ENCODE measurements around the gene FKBP9.
"Not testable (repeated sequence)": the region's sequence is repeated elsewhere in the genome, so short reads cannot be mapped to it uniquely, and the experiment has no call there.

DNA sequence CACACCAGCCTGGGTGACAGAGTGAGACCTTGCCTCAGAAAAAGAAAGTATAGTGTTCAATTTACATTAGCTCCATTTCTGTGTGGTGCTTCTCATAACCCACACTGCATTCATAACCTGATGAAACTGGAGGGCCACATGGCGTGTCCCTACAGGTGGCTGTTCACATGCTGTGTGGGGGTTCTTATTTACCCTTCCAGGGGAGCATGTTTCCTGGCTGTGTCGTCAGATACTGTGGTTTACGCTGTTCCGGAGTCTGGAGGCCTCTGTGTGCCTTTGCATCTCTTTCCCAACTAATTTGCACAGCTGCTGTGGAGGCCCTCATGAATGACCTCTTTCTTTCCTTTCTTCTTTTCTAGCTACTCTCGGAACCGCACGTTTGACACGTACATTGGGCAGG, 30.9 kb downstream of the FKBP9 start:
- TF ChIP-seq, protein P1, sequence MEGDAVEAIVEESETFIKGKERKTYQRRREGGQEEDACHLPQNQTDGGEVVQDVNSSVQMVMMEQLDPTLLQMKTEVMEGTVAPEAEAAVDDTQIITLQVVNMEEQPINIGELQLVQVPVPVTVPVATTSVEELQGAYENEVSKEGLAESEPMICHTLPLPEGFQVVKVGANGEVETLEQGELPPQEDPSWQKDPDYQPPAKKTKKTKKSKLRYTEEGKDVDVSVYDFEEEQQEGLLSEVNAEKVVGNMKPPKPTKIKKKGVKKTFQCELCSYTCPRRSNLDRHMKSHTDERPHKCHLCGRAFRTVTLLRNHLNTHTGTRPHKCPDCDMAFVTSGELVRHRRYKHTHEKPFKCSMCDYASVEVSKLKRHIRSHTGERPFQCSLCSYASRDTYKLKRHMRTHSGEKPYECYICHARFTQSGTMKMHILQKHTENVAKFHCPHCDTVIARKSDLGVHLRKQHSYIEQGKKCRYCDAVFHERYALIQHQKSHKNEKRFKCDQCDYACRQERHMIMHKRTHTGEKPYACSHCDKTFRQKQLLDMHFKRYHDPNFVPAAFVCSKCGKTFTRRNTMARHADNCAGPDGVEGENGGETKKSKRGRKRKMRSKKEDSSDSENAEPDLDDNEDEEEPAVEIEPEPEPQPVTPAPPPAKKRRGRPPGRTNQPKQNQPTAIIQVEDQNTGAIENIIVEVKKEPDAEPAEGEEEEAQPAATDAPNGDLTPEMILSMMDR (conservative IDR thresholded peaks at IDR 0.05): not testable (repeated sequence)
- TF ChIP-seq EZH2 (IDR thresholded peaks at IDR 0.05; ENCODE audit: low read depth): not testable (repeated sequence)

Data from PC-9 (cell line).